CD4-positive, CD25-positive, alpha-beta regulatory T cell (primary cell): ENCODE measurements around the gene GPRASP2. TPM values are rescaled to one million over a fixed set of nuclear protein-coding genes. Genes with fewer than 3 reads are reported as not detected.

Experiments used
- ATAC-seq, 2 donors: fragments of 150-1000 bp; cut with Tn5 transposase; one replicate each; pipeline ENCODE4 v1.10.0; 2021; ENCODE audit warnings: low read depth in 2 of 2, moderate number of reproducible peaks in 2 of 2, moderate library complexity in 1 of 2
- DNase-seq, 3 donors: peaks; one replicate each; pipeline versions ENCODE4 v3.0.0 to v3.0.0-alpha.2; 2012 to 2022; ENCODE audit warnings: mixed read lengths in 1 of 3
- H3K27ac ChIP-seq: one replicate; pipeline ENCODE4 v1.7.0; 2013; ENCODE audit warnings: mild to moderate bottlenecking, low read length; ENCODE audit not compliant: insufficient read depth, poor library complexity, severe bottlenecking
- H3K27me3 ChIP-seq: one replicate; pipeline ENCODE4 v1.7.0; 2013; ENCODE audit warnings: low read length; ENCODE audit not compliant: control insufficient read depth, insufficient read depth
- H3K36me3 ChIP-seq: one replicate; pipeline ENCODE4 v1.7.0; 2013; ENCODE audit warnings: mild to moderate bottlenecking, low read length, moderate library complexity; ENCODE audit not compliant: control insufficient read depth, insufficient read depth
- H3K4me1 ChIP-seq: 2 replicates; pipeline ENCODE4 v1.7.0; 2013; ENCODE audit warnings: mild to moderate bottlenecking, low read length; ENCODE audit not compliant: insufficient read depth, control insufficient read depth, poor library complexity, severe bottlenecking
- H3K4me3 ChIP-seq: one replicate; pipeline ENCODE4 v1.7.0; 2013; ENCODE audit warnings: low read depth, mild to moderate bottlenecking, low read length, moderate library complexity
- H3K9me3 ChIP-seq, 2 experiments: 1 replicate in 1 of 2; 2 replicates in 1 of 2; pipeline ENCODE4 v1.7.0; 2013; ENCODE audit warnings: low read length in 2 of 2, mild to moderate bottlenecking in 1 of 2, moderate library complexity in 1 of 2; ENCODE audit not compliant: control insufficient read depth in 2 of 2
- H3K27ac Mint-ChIP-seq, 3 donors: one replicate each; pipeline ENCODE4 v1.8.0; 2020 to 2022; ENCODE audit warnings: mild to moderate bottlenecking in 3 of 3, mixed read lengths in 3 of 3, moderate library complexity in 2 of 3
- H3K27me3 Mint-ChIP-seq: one replicate; pipeline ENCODE4 v1.8.0; 2022; ENCODE audit warnings: mild to moderate bottlenecking, mixed read lengths
- H3K36me3 Mint-ChIP-seq: one replicate; pipeline ENCODE4 v1.8.0; 2020; ENCODE audit warnings: mixed read lengths
- H3K4me1 Mint-ChIP-seq, 4 donors: one replicate each; pipeline ENCODE4 v1.8.0; 2020 to 2022; ENCODE audit warnings: mixed read lengths in 4 of 4, mild to moderate bottlenecking in 1 of 4
- H3K4me3 Mint-ChIP-seq, 4 donors: one replicate each; pipeline ENCODE4 v1.8.0; 2020 to 2022; ENCODE audit warnings: mild to moderate bottlenecking in 4 of 4, mixed read lengths in 4 of 4, moderate library complexity in 3 of 4
- H3K9me3 Mint-ChIP-seq, 7 donors: one replicate each; pipeline ENCODE4 v1.8.0; 2020 to 2022; ENCODE audit warnings: mixed read lengths in 7 of 7, mild to moderate bottlenecking in 3 of 7, moderate library complexity in 2 of 7
- polyA plus RNA-seq, 4 donors: library from polyadenylated mRNA; unstranded; fragments of 300-500 nt; fragmentation: Illumina TruSeq; gene quantifications; one replicate each; pipeline ENCODE4 v1.2.3, GENCODE V29; 2021
- total RNA-seq: library from RNA; stranded (reverse); gene quantifications from one replicate; pipeline ENCODE4 v1.2.3, GENCODE V29; 2022

Gene GPRASP2
- total and polyA plus RNA-seq, 5 donors from 2014 or later = 1.2 to 3.5 (median 2.4) TPM

- ATAC-seq = no peak
- H3K9me3 Mint-ChIP-seq = no peaks in the 10 kb centered on the region
These were observed 33.2 kb downstream of the GPRASP2 start for GRCh38 chrX:102745513-102745856.

GRCh38 chrX:102745857-102746584, 33.8 kb downstream of the GPRASP2 start:
- no peaks in the 10 kb centered on the region for H3K36me3 ChIP-seq
- H3K4me3 ChIP-seq = no peak overlapping the region
- H3K27ac Mint-ChIP-seq = no peak overlapping the region
- peaks cover 2% of the 10 kb centered on the region for H3K4me1 ChIP-seq
- no peak overlapping the region for H3K27ac ChIP-seq
- no peaks in the 10 kb centered on the region for H3K9me3 Mint-ChIP-seq
- peak in 1 of 2 donors; percentile 42 for ATAC-seq
- H3K36me3 Mint-ChIP-seq = no peaks in the 10 kb centered on the region
- H3K27me3 ChIP-seq = no peaks in the 10 kb centered on the region
- H3K27me3 Mint-ChIP-seq = no peaks in the 10 kb centered on the region
- DNase-seq = no peak
- H3K4me1 Mint-ChIP-seq = peaks cover 0 to 4% (median 2%) of the 10 kb centered on the region in 4 donors
- H3K4me3 Mint-ChIP-seq = peak overlapping the region in 3 of 4 donors; percentile 51 to 89 (median 79)
- H3K9me3 ChIP-seq = no peaks in the 10 kb centered on the region

More at GRCh38 chrX:102745513-102745856, 33.2 kb downstream of the GPRASP2 start:
- H3K27me3 ChIP-seq = no peaks in the 10 kb centered on the region
- no peak overlapping the region for H3K27ac ChIP-seq
- no peaks in the 10 kb centered on the region for H3K36me3 ChIP-seq
- no peaks in the 10 kb centered on the region for H3K9me3 ChIP-seq
- Mint-ChIP-seq H3K36me3 (no peaks in the 10 kb centered on the region), H3K27ac (no peak overlapping the region), H3K4me1 (peaks cover 0 to 4% (median 2%) of the 10 kb centered on the region in 4 donors), H3K4me3 (peak overlapping the region; percentile 51 to 89 (median 84)), H3K27me3 (no peaks in the 10 kb centered on the region)
- H3K4me3 ChIP-seq = no peak overlapping the region
- DNase-seq = no peak
- peaks cover 2% of the 10 kb centered on the region for H3K4me1 ChIP-seq

GRCh38 chrX:102765217-102765616, 53.0 kb downstream of the GPRASP2 start:
- ATAC-seq = no peak
- Mint-ChIP-seq H3K27me3 (peaks cover 6% of the 10 kb centered on the region), H3K4me1 (peaks cover 0 to 13% (median 8%) of the 10 kb centered on the region in 4 donors), H3K9me3 (no peaks in the 10 kb centered on the region), H3K27ac (no peak overlapping the region), H3K36me3 (no peaks in the 10 kb centered on the region), H3K4me3 (peak overlapping the region in 1 of 4 donors; percentile 7)
- Histone ChIP-seq H3K9me3 (no peaks in the 10 kb centered on the region), H3K36me3 (no peaks in the 10 kb centered on the region), H3K4me3 (no peak overlapping the region), H3K27ac (no peak overlapping the region), H3K27me3 (no peaks in the 10 kb centered on the region), H3K4me1 (peaks cover 8% of the 10 kb centered on the region)
- DNase-seq = no peak

- DNase-seq (no peak), ATAC-seq (no peak)
- Histone ChIP-seq H3K9me3 (no peaks in the 10 kb centered on the region), H3K36me3 (no peaks in the 10 kb centered on the region), H3K27me3 (no peaks in the 10 kb centered on the region), H3K4me3 (no peak overlapping the region), H3K4me1 (peaks cover 9% of the 10 kb centered on the region), H3K27ac (no peak overlapping the region)
- no peaks in the 10 kb centered on the region for H3K9me3 Mint-ChIP-seq
- H3K4me1 Mint-ChIP-seq = peaks cover 0 to 15% (median 9%) of the 10 kb centered on the region in 4 donors
- H3K27me3 Mint-ChIP-seq = peaks cover 6% of the 10 kb centered on the region
- H3K36me3 Mint-ChIP-seq = no peaks in the 10 kb centered on the region
- no peak overlapping the region for H3K4me3 Mint-ChIP-seq
- no peak overlapping the region for H3K27ac Mint-ChIP-seq
These were observed 53.6 kb downstream of the GPRASP2 start for GRCh38 chrX:102765809-102766208.

GRCh38 chrX:102767287-102767686, 55.0 kb downstream of the GPRASP2 start:
- no peak overlapping the region for H3K27ac ChIP-seq
- H3K4me3 ChIP-seq = no peak overlapping the region
- no peaks in the 10 kb centered on the region for H3K36me3 Mint-ChIP-seq
- H3K4me1 ChIP-seq = peaks cover 9% of the 10 kb centered on the region
- H3K36me3 ChIP-seq = no peaks in the 10 kb centered on the region
- ATAC-seq (no peak), DNase-seq (no peak)
- peak overlapping the region in 2 of 4 donors; percentile 23 to 86 for H3K4me3 Mint-ChIP-seq
- H3K27ac Mint-ChIP-seq = peak overlapping the region in 1 of 3 donors; percentile 9
- H3K9me3 Mint-ChIP-seq = no peaks in the 10 kb centered on the region
- H3K9me3 ChIP-seq = no peaks in the 10 kb centered on the region
- no peaks in the 10 kb centered on the region for H3K27me3 ChIP-seq
- H3K4me1 Mint-ChIP-seq = peaks cover 0 to 22% (median 13%) of the 10 kb centered on the region in 4 donors
- peaks cover 6% of the 10 kb centered on the region for H3K27me3 Mint-ChIP-seq

Other genes with a start within 250 kb of the GPRASP2 start
- gene TCP11X2, start 240.6 kb upstream of the GPRASP2 start, total RNA-seq = not detected
- not detected for gene TCP11X2, start 240.6 kb upstream of the GPRASP2 start, polyA plus RNA-seq
- not detected for gene TMSB15A, start 195.7 kb upstream of the GPRASP2 start, total RNA-seq
- gene TMSB15A, start 195.7 kb upstream of the GPRASP2 start, polyA plus RNA-seq = not detected
- gene ARMCX5, start 112.9 kb upstream of the GPRASP2 start, total RNA-seq = 11.0 TPM
- gene ARMCX5, start 112.9 kb upstream of the GPRASP2 start, polyA plus RNA-seq = 10 to 100 TPM in 2 of 4 donors, 1 to 10 TPM in 2; 6.2 to 12.4 (median 10.1) TPM
- 27.0 TPM for gene GPRASP1, start 61.0 kb upstream of the GPRASP2 start, total RNA-seq
- 1 to 10 TPM; 2.5 to 6.9 (median 4.0) TPM for gene GPRASP1, start 61.0 kb upstream of the GPRASP2 start, polyA plus RNA-seq
- gene GPRASP3, start 8.3 kb downstream of the GPRASP2 start, total RNA-seq = 2.1 TPM
- 1 to 10 TPM in 2 of 4 donors, under 1 TPM in 2; 0.30 to 2.0 (median 0.98) TPM for gene GPRASP3, start 8.3 kb downstream of the GPRASP2 start, polyA plus RNA-seq
- gene RAB40AL, start 224.8 kb downstream of the GPRASP2 start, total RNA-seq = not detected
- not detected for gene RAB40AL, start 224.8 kb downstream of the GPRASP2 start, polyA plus RNA-seq